Measurements from ENCODE around the gene KDM4B.

The KDM4B gene

DNA sequence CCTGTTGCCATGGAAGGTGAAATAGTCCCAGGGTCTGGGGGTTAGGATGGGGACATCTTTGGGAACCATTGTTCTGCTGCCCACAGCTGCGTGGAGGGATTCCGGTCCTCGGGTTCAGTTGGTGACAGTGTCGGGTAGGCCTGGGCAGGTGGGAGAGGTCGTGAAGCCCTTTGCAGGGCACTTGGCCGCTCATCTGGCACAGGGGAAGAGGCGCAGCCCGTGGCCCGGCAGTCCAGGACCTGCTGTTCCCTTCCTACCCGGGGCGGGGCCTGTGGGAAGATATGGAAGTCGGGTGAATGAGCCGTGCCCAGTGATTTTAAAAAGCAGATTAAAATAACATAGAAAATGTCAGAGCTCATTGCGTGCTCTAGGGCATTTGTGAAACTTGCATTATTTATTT is 44.8 kb downstream of the KDM4B start:
- POLR2A ChIA-PET, result no interaction called here
- CTCF ChIA-PET, result interaction anchor here (1.1 kb wide), 1 partner anchor 11 kb away, joined by 3 read pairs; no protein-coding TSS in a partner anchor
- no peak for TF ChIP-seq FOXA1 (IDR thresholded peaks at IDR 0.05)
- TF ChIP-seq HDGF (IDR thresholded peaks at IDR 0.05; ENCODE audit: borderline replicate concordance), result no peak
- DNase-seq (ENCODE audit: extremely low spot score), result no peak

GRCh38 chr19:5014941-5015340 is 46.0 kb downstream of the KDM4B start:
- ChIA-PET POLR2A (no interaction called here), CTCF (interaction anchor here (0.7 to 1.4 kb wide), 2 partner anchors 10 to 16 kb away, joined by 3 to 4 read pairs; no protein-coding TSS in a partner anchor)
- TF ChIP-seq SUZ12 (IDR thresholded peaks at IDR 0.05) (no peak), ELF4 (IDR thresholded peaks at IDR 0.05) (no peak), LEF1 (IDR thresholded peaks at IDR 0.05; ENCODE audit: borderline replicate concordance) (no peak)
- TF ChIP-seq, protein P1, sequence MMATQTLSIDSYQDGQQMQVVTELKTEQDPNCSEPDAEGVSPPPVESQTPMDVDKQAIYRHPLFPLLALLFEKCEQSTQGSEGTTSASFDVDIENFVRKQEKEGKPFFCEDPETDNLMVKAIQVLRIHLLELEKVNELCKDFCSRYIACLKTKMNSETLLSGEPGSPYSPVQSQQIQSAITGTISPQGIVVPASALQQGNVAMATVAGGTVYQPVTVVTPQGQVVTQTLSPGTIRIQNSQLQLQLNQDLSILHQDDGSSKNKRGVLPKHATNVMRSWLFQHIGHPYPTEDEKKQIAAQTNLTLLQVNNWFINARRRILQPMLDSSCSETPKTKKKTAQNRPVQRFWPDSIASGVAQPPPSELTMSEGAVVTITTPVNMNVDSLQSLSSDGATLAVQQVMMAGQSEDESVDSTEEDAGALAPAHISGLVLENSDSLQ (IDR thresholded peaks at IDR 0.05), result no peak
- no peak for DNase-seq (ENCODE audit: extremely low spot score)

- CTCF ChIA-PET, result interaction anchor here (1.4 kb wide), 1 partner anchor 15 kb away, joined by 4 read pairs; no protein-coding TSS in a partner anchor
- TF ChIP-seq SP1 (IDR thresholded peaks at IDR 0.05) (no peak), BHLHE40 (IDR thresholded peaks at IDR 0.05; ENCODE audit: borderline replicate concordance) (no peak), FOXM1 (IDR thresholded peaks at IDR 0.05; ENCODE audit: borderline replicate concordance) (no peak), ZNF384 (IDR thresholded peaks at IDR 0.05) (no peak), NFRKB (IDR thresholded peaks at IDR 0.05) (no peak), ARNT (IDR thresholded peaks at IDR 0.05) (no peak), TARDBP (IDR thresholded peaks at IDR 0.05) (no peak), FOXA1 (IDR thresholded peaks at IDR 0.05) (no peak), HDGF (IDR thresholded peaks at IDR 0.05; ENCODE audit: borderline replicate concordance) (no peak), FOXK2 (IDR thresholded peaks at IDR 0.05) (no peak), ELF4 (IDR thresholded peaks at IDR 0.05) (no peak), CTBP1 (IDR thresholded peaks at IDR 0.05; ENCODE audit: borderline replicate concordance) (no peak), L3MBTL2 (conservative IDR thresholded peaks at IDR 0.05) (no peak), LEF1 (IDR thresholded peaks at IDR 0.05; ENCODE audit: borderline replicate concordance) (no peak), SUZ12 (IDR thresholded peaks at IDR 0.05) (no peak)
- TF ChIP-seq, protein P1 (IDR thresholded peaks at IDR 0.05), result no peak
- POLR2A ChIA-PET, result no interaction called here
- DNase-seq (ENCODE audit: extremely low spot score), result no peak
Observed at GRCh38 chr19:5016268-5016667, 47.4 kb downstream of the KDM4B start.

DNA sequence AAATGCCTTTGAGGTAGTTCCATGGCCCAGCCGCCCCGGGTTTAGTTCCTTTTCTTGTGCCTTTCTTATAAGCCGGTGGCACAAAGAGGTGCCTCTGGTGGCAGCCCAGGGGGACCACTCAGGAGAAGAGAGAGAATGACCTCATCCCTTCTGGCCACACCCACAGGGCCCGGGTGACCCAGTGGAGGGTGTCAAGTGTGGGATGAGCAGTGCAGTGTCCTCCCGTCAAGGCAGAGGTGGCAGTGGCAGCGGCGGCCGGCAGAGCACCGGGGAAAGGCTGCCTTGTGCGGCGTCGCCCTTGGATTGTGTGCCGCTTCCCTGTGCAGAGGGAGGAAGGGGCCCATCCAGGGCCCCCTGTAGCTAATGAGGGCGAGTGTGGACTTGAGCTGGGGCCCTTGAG is 47.9 kb downstream of the KDM4B start:
- TF ChIP-seq SUZ12 (IDR thresholded peaks at IDR 0.05), result no peak
- TF ChIP-seq ARNT (IDR thresholded peaks at IDR 0.05), result no peak
- TF ChIP-seq SP1 (IDR thresholded peaks at IDR 0.05), result no peak
- TF ChIP-seq L3MBTL2 (conservative IDR thresholded peaks at IDR 0.05), result no peak
- no peak for TF ChIP-seq FOXA1 (IDR thresholded peaks at IDR 0.05)
- TF ChIP-seq NFRKB (IDR thresholded peaks at IDR 0.05), result no peak
- no peak for TF ChIP-seq TARDBP (IDR thresholded peaks at IDR 0.05)
- TF ChIP-seq FOXK2 (IDR thresholded peaks at IDR 0.05), result no peak
- TF ChIP-seq BHLHE40 (IDR thresholded peaks at IDR 0.05; ENCODE audit: borderline replicate concordance), result no peak
- TF ChIP-seq ZNF384 (IDR thresholded peaks at IDR 0.05), result no peak
- no peak for TF ChIP-seq FOXM1 (IDR thresholded peaks at IDR 0.05; ENCODE audit: borderline replicate concordance)
- TF ChIP-seq CTBP1 (IDR thresholded peaks at IDR 0.05; ENCODE audit: borderline replicate concordance), result no peak
- TF ChIP-seq, protein P1 (IDR thresholded peaks at IDR 0.05), result no peak
- no peak for TF ChIP-seq ELF4 (IDR thresholded peaks at IDR 0.05)
- TF ChIP-seq HDGF (IDR thresholded peaks at IDR 0.05; ENCODE audit: borderline replicate concordance), result no peak
- no peak for TF ChIP-seq LEF1 (IDR thresholded peaks at IDR 0.05; ENCODE audit: borderline replicate concordance)
- POLR2A ChIA-PET, result interaction anchor here (0.9 kb wide), 1 partner anchor 10 kb away, joined by 3 read pairs; no protein-coding TSS in a partner anchor
- DNase-seq (ENCODE audit: extremely low spot score), result no peak
- CTCF ChIA-PET, result no interaction called here

DNA sequence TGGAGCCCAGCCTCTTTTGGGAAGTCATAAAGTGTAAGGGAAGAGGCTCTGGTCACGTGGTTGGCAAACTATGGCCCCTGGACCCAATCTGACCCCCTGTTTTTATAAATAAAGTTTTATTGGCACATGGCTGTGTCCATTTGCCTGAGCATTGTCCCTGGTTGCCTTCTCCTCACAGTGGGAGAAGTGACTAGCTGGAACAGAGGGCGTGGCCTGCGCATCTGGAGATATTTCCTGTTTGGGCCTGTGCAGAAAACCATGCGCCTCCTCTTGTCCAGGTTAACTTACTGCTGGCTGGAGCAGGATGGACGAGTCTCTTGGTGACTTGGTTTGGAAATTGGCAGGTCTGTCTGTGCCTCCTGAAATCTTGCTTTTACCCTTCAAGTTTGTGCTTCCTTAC is 48.3 kb downstream of the KDM4B start:
- ChIA-PET CTCF (no interaction called here), POLR2A (interaction anchor here (0.9 kb wide), 1 partner anchor 10 kb away, joined by 3 read pairs; no protein-coding TSS in a partner anchor)
- no peak for TF ChIP-seq SP1 (IDR thresholded peaks at IDR 0.05)
- TF ChIP-seq FOXM1 (IDR thresholded peaks at IDR 0.05; ENCODE audit: borderline replicate concordance), result no peak
- no peak for TF ChIP-seq L3MBTL2 (conservative IDR thresholded peaks at IDR 0.05)
- TF ChIP-seq, protein P1 (IDR thresholded peaks at IDR 0.05), result no peak
- no peak for TF ChIP-seq FOXK2 (IDR thresholded peaks at IDR 0.05)
- no peak for TF ChIP-seq TARDBP (IDR thresholded peaks at IDR 0.05)
- TF ChIP-seq NFRKB (IDR thresholded peaks at IDR 0.05), result no peak
- no peak for TF ChIP-seq LEF1 (IDR thresholded peaks at IDR 0.05; ENCODE audit: borderline replicate concordance)
- TF ChIP-seq BHLHE40 (IDR thresholded peaks at IDR 0.05; ENCODE audit: borderline replicate concordance), result no peak
- TF ChIP-seq ELF4 (IDR thresholded peaks at IDR 0.05), result no peak
- TF ChIP-seq ZNF384 (IDR thresholded peaks at IDR 0.05), result no peak
- no peak for TF ChIP-seq SUZ12 (IDR thresholded peaks at IDR 0.05)
- no peak for TF ChIP-seq FOXA1 (IDR thresholded peaks at IDR 0.05)
- TF ChIP-seq HDGF (IDR thresholded peaks at IDR 0.05; ENCODE audit: borderline replicate concordance), result no peak
- no peak for TF ChIP-seq CTBP1 (IDR thresholded peaks at IDR 0.05; ENCODE audit: borderline replicate concordance)
- no peak for TF ChIP-seq ARNT (IDR thresholded peaks at IDR 0.05)
- no peak for DNase-seq (ENCODE audit: extremely low spot score)
